ENCODE data around the gene HSPA4. TPM values are rescaled to one million over a fixed set of nuclear protein-coding genes. Genes with fewer than 3 reads are reported as not detected.

Gene HSPA4
- total and polyA plus RNA-seq, 4 donors = 22.1 to 39.7 (median 31.9) TPM

DNA sequence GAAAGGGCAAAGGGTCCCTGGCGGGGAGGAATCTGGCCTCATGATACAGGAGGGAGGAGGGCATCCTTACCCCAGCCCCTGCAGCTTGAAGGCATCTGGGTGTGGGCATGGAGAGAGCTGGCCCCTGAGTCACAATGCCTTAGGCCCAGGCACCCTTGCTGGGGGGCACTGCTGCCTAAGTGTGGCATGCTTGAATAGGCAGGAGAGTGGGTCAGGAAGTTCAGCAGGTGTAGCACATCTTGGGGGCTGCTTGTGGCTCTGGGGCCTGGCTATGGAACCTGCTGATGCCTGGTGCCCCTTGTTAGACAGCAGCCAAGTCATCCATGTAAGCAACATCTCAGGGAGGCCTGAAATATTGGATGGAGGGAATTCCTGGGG is 63.1 kb downstream of the HSPA4 start (continued):
- no peak for TF ChIP-seq TAF1 (conservative IDR thresholded peaks at IDR 0.05)
- TF ChIP-seq, protein P1, sequence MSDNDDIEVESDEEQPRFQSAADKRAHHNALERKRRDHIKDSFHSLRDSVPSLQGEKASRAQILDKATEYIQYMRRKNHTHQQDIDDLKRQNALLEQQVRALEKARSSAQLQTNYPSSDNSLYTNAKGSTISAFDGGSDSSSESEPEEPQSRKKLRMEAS (IDR thresholded peaks at IDR 0.05) = no peak
- TF ChIP-seq, protein P2, sequence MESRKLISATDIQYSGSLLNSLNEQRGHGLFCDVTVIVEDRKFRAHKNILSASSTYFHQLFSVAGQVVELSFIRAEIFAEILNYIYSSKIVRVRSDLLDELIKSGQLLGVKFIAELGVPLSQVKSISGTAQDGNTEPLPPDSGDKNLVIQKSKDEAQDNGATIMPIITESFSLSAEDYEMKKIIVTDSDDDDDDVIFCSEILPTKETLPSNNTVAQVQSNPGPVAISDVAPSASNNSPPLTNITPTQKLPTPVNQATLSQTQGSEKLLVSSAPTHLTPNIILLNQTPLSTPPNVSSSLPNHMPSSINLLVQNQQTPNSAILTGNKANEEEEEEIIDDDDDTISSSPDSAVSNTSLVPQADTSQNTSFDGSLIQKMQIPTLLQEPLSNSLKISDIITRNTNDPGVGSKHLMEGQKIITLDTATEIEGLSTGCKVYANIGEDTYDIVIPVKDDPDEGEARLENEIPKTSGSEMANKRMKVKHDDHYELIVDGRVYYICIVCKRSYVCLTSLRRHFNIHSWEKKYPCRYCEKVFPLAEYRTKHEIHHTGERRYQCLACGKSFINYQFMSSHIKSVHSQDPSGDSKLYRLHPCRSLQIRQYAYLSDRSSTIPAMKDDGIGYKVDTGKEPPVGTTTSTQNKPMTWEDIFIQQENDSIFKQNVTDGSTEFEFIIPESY (IDR thresholded peaks at IDR 0.05) = no peak
- TF ChIP-seq JUND (IDR thresholded peaks at IDR 0.05) = no peak

DNA sequence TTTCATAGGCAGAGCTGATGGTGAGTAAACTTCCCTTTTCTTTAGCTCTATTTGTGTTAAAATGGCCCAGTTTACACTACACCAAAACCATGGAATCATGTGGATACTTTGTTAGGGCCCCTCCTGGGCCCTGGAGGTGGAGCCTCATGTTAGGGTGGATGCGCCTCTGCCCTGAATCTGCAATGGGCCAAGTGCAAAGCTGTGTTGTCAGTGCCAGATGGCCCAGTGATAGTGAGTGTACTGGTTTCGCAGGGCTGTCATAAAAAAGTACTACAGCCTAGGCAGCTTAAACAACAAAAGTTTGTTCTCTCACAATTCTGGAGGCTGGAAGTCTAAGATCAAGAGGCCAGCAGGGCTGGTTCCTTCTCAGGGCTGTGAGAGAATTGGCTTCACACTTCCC is 64.8 kb downstream of the HSPA4 start:
- Histone ChIP-seq H3K9ac (ENCODE audit: low read depth in 1 of 2, low read length in 2 of 2) (no peak overlapping the region), H3K36me3 (ENCODE audit: control insufficient read depth in 4 of 4, insufficient read depth in 3 of 4, low read depth in 1 of 4, low read length in 3 of 4) (no peaks in the 10 kb centered on the region), H3K4me3 (ENCODE audit: low read depth in 1 of 3, low read length in 3 of 3) (no peak overlapping the region), H3K9me3 (ENCODE audit: control insufficient read depth in 4 of 4, low read length in 3 of 4) (no peaks in the 10 kb centered on the region), H3K27me3 (ENCODE audit: control insufficient read depth in 4 of 4, insufficient read depth in 4 of 4, low read length in 3 of 4) (no peaks in the 10 kb centered on the region), H3K4me1 (ENCODE audit: control insufficient read depth in 4 of 4, insufficient read depth in 4 of 4, low read length in 3 of 4) (no peaks in the 10 kb centered on the region), H3K27ac (ENCODE audit: low read depth in 1 of 2, low read length in 2 of 2) (no peak overlapping the region)
- no peak for DNase-seq (ENCODE audit: low spot score)
- TF ChIP-seq FOXA1 (IDR thresholded peaks at IDR 0.05) = no peak
- TF ChIP-seq NR2F2 (IDR thresholded peaks at IDR 0.05) = no peak
- TF ChIP-seq, protein P3, sequence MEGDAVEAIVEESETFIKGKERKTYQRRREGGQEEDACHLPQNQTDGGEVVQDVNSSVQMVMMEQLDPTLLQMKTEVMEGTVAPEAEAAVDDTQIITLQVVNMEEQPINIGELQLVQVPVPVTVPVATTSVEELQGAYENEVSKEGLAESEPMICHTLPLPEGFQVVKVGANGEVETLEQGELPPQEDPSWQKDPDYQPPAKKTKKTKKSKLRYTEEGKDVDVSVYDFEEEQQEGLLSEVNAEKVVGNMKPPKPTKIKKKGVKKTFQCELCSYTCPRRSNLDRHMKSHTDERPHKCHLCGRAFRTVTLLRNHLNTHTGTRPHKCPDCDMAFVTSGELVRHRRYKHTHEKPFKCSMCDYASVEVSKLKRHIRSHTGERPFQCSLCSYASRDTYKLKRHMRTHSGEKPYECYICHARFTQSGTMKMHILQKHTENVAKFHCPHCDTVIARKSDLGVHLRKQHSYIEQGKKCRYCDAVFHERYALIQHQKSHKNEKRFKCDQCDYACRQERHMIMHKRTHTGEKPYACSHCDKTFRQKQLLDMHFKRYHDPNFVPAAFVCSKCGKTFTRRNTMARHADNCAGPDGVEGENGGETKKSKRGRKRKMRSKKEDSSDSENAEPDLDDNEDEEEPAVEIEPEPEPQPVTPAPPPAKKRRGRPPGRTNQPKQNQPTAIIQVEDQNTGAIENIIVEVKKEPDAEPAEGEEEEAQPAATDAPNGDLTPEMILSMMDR (IDR thresholded peaks at IDR 0.05; ENCODE audit: low read depth, low read length, missing input control) = no peak
- WGBS = 70% methylated on average over 2 of the region's 2 CpGs

DNA sequence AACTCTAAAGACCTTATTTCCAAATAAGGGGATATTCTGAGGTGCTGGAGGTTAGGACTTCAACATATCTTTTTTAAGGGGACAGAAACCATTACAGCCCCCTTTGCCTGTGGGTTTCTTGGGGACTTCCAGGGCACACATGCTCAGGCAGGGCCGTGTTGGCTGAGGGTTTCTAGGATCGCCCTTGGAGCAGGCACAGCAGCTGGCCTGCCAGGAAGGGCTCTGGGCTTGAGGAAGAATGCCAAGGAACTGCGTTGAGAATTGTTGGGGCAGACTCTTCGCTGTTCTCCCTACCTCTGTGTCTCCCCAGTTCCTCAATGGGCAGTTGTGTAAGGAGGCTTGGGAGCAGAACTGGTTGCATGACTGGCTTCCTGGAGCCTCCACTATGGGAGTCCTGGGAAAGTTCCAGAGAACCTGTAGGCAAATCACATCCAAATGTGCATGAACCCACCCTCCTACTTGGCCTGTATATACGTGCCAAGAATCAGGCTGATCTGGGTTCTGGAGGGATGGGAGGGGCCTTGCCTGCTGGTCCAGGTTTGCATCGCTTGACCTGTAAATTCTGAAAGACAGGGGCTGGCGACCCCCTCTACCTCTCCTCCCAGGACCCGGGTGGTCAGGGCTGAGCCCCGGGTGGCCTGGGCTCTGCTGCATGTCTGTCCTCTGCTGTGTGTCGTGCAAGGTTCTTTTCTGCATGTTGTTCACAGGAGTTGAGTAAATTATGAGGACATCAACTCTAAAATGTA is 65.5 kb downstream of the HSPA4 start:
- DNase-seq (ENCODE audit: low spot score) = no peak
- no peaks in the 10 kb centered on the region for H3K27me3 ChIP-seq (ENCODE audit: control insufficient read depth in 4 of 4, insufficient read depth in 4 of 4, low read length in 3 of 4)
- H3K9me3 ChIP-seq (ENCODE audit: control insufficient read depth in 4 of 4, low read length in 3 of 4) = no peaks in the 10 kb centered on the region
- H3K36me3 ChIP-seq (ENCODE audit: control insufficient read depth in 4 of 4, insufficient read depth in 3 of 4, low read depth in 1 of 4, low read length in 3 of 4) = no peaks in the 10 kb centered on the region
- H3K4me1 ChIP-seq (ENCODE audit: control insufficient read depth in 4 of 4, insufficient read depth in 4 of 4, low read length in 3 of 4) = no peaks in the 10 kb centered on the region
- H3K9ac ChIP-seq (ENCODE audit: low read depth in 1 of 2, low read length in 2 of 2) = no peak overlapping the region
- 90% methylated on average over 10 of the region's 10 CpGs for WGBS
- no peak overlapping the region for H3K4me3 ChIP-seq (ENCODE audit: low read depth in 1 of 3, low read length in 3 of 3)
- no peak overlapping the region for H3K27ac ChIP-seq (ENCODE audit: low read depth in 1 of 2, low read length in 2 of 2)
- TF ChIP-seq FOXA2 (IDR thresholded peaks at IDR 0.05) (no peak), GABPA (IDR thresholded peaks at IDR 0.05 in 1 of 2, conservative IDR thresholded peaks at IDR 0.05 in 1 of 2) (no peak), JUND (IDR thresholded peaks at IDR 0.05) (no peak), TAF1 (conservative IDR thresholded peaks at IDR 0.05) (no peak), RAD21 (IDR thresholded peaks at IDR 0.05) (no peak), SP1 (IDR thresholded peaks at IDR 0.05) (no peak), HNF4G (IDR thresholded peaks at IDR 0.05) (no peak), HNF4A (conservative IDR thresholded peaks at IDR 0.05) (no peak), RXRA (IDR thresholded peaks at IDR 0.05) (no peak), YY1 (IDR thresholded peaks at IDR 0.05) (no peak)
- TF ChIP-seq, protein P2 (IDR thresholded peaks at IDR 0.05) = no peak
- TF ChIP-seq, protein P4, sequence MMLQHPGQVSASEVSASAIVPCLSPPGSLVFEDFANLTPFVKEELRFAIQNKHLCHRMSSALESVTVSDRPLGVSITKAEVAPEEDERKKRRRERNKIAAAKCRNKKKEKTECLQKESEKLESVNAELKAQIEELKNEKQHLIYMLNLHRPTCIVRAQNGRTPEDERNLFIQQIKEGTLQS (IDR thresholded peaks at IDR 0.05) = no peak
- TF ChIP-seq, protein P5, sequence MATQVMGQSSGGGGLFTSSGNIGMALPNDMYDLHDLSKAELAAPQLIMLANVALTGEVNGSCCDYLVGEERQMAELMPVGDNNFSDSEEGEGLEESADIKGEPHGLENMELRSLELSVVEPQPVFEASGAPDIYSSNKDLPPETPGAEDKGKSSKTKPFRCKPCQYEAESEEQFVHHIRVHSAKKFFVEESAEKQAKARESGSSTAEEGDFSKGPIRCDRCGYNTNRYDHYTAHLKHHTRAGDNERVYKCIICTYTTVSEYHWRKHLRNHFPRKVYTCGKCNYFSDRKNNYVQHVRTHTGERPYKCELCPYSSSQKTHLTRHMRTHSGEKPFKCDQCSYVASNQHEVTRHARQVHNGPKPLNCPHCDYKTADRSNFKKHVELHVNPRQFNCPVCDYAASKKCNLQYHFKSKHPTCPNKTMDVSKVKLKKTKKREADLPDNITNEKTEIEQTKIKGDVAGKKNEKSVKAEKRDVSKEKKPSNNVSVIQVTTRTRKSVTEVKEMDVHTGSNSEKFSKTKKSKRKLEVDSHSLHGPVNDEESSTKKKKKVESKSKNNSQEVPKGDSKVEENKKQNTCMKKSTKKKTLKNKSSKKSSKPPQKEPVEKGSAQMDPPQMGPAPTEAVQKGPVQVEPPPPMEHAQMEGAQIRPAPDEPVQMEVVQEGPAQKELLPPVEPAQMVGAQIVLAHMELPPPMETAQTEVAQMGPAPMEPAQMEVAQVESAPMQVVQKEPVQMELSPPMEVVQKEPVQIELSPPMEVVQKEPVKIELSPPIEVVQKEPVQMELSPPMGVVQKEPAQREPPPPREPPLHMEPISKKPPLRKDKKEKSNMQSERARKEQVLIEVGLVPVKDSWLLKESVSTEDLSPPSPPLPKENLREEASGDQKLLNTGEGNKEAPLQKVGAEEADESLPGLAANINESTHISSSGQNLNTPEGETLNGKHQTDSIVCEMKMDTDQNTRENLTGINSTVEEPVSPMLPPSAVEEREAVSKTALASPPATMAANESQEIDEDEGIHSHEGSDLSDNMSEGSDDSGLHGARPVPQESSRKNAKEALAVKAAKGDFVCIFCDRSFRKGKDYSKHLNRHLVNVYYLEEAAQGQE (IDR thresholded peaks at IDR 0.05) = no peak
- TF ChIP-seq, protein P3 (IDR thresholded peaks at IDR 0.05; ENCODE audit: low read depth, low read length, missing input control) = no peak
- TF ChIP-seq, protein P1 (IDR thresholded peaks at IDR 0.05) = no peak

All from liver (tissue), 9 donors.